Fibroblast of villous mesenchyme (primary cell): ENCODE data around the gene STIL. TPM values are rescaled to one million over a fixed set of nuclear protein-coding genes. Genes with fewer than 3 reads are reported as not detected.

ENCODE experiments used
- DNase-seq: peaks from one replicate; pipeline ENCODE4 v3.0.0-alpha.2; 2010; ENCODE audit warnings: low read depth
- H3K4me3 ChIP-seq: 2 replicates; pipeline ENCODE4 v1.5.1; 2011; ENCODE audit warnings: low read depth, mild to moderate bottlenecking, low read length
- total RNA-seq: library from RNA; depleted of rRNA; stranded (reverse); fragments of >200 nt; gene quantifications from 2 replicates; pipeline ENCODE4 v1.2.3, GENCODE V29; 2012
- TF ChIP-seq, protein P1 (sequence below): IDR thresholded peaks from 2 replicates; pipeline ENCODE4 v1.5.1; 2012; ENCODE audit warnings: low read depth, mild to moderate bottlenecking, low read length; ENCODE audit not compliant: insufficient read depth

The STIL gene
- total RNA-seq, 1 donor = 21.2 TPM

DNA sequence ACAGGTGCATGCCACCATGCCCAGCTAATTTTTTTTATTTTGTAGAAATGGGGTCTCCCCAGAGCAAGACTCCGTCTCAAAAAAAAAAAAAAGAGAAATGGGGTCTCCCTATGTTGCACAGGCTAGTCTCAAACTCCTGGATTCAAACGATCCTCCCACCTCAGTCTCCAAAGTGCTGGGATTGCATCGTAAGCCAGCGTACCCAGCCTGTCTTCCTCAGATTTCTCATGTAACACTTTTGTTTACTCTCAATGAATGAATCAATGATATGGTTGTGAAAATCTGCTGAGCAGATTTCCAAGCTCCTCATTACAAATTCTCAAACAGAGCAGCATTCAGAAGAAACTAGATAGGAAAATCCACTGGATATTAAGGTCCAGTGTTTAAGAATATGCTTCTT lies 26.3 kb upstream of the STIL start:
- TF ChIP-seq, protein P1, sequence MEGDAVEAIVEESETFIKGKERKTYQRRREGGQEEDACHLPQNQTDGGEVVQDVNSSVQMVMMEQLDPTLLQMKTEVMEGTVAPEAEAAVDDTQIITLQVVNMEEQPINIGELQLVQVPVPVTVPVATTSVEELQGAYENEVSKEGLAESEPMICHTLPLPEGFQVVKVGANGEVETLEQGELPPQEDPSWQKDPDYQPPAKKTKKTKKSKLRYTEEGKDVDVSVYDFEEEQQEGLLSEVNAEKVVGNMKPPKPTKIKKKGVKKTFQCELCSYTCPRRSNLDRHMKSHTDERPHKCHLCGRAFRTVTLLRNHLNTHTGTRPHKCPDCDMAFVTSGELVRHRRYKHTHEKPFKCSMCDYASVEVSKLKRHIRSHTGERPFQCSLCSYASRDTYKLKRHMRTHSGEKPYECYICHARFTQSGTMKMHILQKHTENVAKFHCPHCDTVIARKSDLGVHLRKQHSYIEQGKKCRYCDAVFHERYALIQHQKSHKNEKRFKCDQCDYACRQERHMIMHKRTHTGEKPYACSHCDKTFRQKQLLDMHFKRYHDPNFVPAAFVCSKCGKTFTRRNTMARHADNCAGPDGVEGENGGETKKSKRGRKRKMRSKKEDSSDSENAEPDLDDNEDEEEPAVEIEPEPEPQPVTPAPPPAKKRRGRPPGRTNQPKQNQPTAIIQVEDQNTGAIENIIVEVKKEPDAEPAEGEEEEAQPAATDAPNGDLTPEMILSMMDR = no peak
- peak; percentile 46 for DNase-seq
- H3K4me3 ChIP-seq = no peak overlapping the region

DNA sequence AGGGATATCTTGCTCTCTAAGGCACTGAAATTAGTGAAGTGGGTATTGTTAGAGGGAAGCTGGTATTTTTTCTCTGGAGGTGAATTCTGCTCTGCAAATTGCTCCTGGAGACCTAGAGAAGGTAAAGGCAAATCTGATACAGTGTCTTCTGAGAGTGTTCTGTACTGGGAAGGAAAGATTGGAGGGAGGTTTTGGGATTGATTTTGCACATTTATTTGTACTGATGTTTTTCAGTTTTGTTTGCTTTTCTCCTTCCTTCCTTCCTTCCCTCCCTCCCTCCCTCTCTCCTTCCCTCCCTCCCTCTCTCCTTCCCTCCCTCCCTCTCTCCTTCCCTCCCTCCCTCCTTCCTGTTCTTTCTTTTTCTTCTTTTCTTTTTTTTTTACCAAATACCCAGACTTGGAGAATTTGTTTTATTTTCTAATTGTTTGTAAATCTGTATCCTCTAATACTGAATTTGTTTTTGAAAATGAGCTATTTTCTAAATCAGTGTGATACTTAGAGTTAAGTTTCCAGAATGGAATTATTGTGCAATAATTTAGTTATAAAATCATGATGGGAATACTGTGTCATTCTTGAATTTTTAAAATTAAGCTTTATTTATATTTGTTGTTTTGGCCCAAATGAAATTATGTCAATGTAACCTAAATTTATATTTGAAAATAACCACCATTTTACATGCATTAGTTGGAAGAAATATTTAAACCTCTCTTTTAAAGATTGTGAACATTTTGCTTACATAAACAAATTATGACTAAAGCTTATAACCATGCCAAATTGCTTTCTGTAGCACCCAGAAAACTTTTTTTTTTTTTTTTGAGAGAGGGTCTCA lies 24.5 kb upstream of the STIL start:
- no peak for DNase-seq
- TF ChIP-seq, protein P1 = no peak
- no peak overlapping the region for H3K4me3 ChIP-seq

DNA sequence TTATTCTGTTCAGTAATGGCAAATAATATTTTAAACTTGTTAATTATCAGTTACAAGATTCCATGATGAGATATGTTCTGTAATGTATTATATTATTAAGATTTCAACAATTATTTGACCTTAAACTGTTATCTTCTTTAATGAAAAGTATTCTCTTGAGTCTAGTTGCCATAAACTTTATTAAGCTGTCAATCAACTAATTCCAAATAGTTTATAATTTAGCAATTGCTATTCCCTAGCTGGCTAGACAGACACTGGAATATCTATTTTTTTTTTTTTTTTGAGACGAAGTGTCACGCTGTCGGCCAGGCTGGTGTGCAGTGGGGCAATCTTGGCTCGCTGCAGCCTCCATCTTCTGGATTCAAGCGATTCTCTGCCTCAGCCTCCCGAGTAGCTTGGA lies 23.4 kb upstream of the STIL start:
- H3K4me3 ChIP-seq = no peak overlapping the region
- TF ChIP-seq, protein P1 = no peak
- DNase-seq = no peak

- TF ChIP-seq, protein P1 = no peak
- DNase-seq = no peak
- peak overlapping the region; percentile 74 for H3K4me3 ChIP-seq
Measured at GRCh38 chr1:47334765-47335435, 21.0 kb upstream of the STIL start.

GRCh38 chr1:47333922-47334764 lies 20.2 kb upstream of the STIL start:
- DNase-seq = peak; percentile 86
- peak overlapping the region; percentile 74 for H3K4me3 ChIP-seq
- TF ChIP-seq, protein P1 = peak; percentile 21

GRCh38 chr1:47333578-47333921 lies 19.6 kb upstream of the STIL start, which contains the start of gene CMPK1:
Gene CMPK1, plus strand, starts transcription at chr1:47333790. Its CDS starts 156 bp downstream, at chr1:47333946.
- peak within 1 kb of the TSS; percentile 74 for H3K4me3 ChIP-seq
- TF ChIP-seq, protein P1 = no peak
- DNase-seq = peak; percentile 88
